H1 (cell line): ENCODE data around the gene IRF4.

ENCODE experiments used
- CHD2 ChIP-seq: IDR thresholded peaks from 2 replicates; pipeline ENCODE4 v1.6.1; 2012; ENCODE audit warnings: low read length, improper control_type of control experiment
- GABPA ChIP-seq: IDR thresholded peaks from 2 replicates; pipeline ENCODE4 v1.6.1; 2011; ENCODE audit warnings: mild to moderate bottlenecking, low read length, moderate library complexity, borderline replicate concordance; ENCODE audit not compliant: insufficient read depth
- POLR2A ChIP-seq, 2 experiments: IDR thresholded peaks; 1 replicate in 1 of 2; 2 replicates in 1 of 2; pipeline ENCODE4 v1.6.1; 2011; ENCODE audit warnings: low read depth in 2 of 2, low read length in 2 of 2, mild to moderate bottlenecking in 2 of 2; ENCODE audit errors: control extremely low read depth in 1 of 2
- RAD21 ChIP-seq, 2 experiments: IDR thresholded peaks in 1 of 2; conservative IDR thresholded peaks in 1 of 2; 2 replicates each; pipeline ENCODE4 v1.6.1; 2011; ENCODE audit warnings: low read depth in 2 of 2, low read length in 2 of 2, improper control_type of control experiment in 1 of 2, inconsistent platforms in 1 of 2, mild to moderate bottlenecking in 1 of 2, moderate library complexity in 1 of 2
- RFX5 ChIP-seq: IDR thresholded peaks from 2 replicates; pipeline ENCODE4 v1.6.1; 2011; ENCODE audit warnings: low read depth, low read length, improper control_type of control experiment, borderline replicate concordance
- TCF12 ChIP-seq: IDR thresholded peaks from 2 replicates; pipeline ENCODE4 v1.6.1; 2011; ENCODE audit warnings: low read depth, mild to moderate bottlenecking, low read length
- TEAD4 ChIP-seq: IDR thresholded peaks from 2 replicates; pipeline ENCODE4 v1.6.1; 2012; ENCODE audit warnings: low read depth, low read length, inconsistent platforms, mixed read lengths
- ZNF274 ChIP-seq: IDR thresholded peaks from 2 replicates; pipeline ENCODE4 v1.7.0; 2012; ENCODE audit warnings: low read length, borderline replicate concordance; ENCODE audit errors: extremely low read depth
- TF ChIP-seq, protein P1 (sequence below): IDR thresholded peaks from 2 replicates; pipeline ENCODE4 v1.6.1; 2011; ENCODE audit warnings: low read depth, mild to moderate bottlenecking, low read length; ENCODE audit not compliant: insufficient read depth
- TF ChIP-seq, protein P2 (sequence below), 3 experiments: IDR thresholded peaks; 1 replicate in 2 of 3; 2 replicates in 1 of 3; pipeline versions ENCODE4 v1.5.1 to v1.6.1; 2011; ENCODE audit warnings: low read length in 3 of 3, mild to moderate bottlenecking in 3 of 3, inconsistent platforms in 2 of 3, low read depth in 1 of 3, moderate library complexity in 1 of 3; ENCODE audit not compliant: insufficient read depth in 1 of 3; ENCODE audit errors: control extremely low read depth in 1 of 3
- TF ChIP-seq, protein P3 (sequence below): IDR thresholded peaks from 2 replicates; pipeline ENCODE4 v1.6.1; 2011; ENCODE audit warnings: low read length, improper control_type of control experiment

DNA sequence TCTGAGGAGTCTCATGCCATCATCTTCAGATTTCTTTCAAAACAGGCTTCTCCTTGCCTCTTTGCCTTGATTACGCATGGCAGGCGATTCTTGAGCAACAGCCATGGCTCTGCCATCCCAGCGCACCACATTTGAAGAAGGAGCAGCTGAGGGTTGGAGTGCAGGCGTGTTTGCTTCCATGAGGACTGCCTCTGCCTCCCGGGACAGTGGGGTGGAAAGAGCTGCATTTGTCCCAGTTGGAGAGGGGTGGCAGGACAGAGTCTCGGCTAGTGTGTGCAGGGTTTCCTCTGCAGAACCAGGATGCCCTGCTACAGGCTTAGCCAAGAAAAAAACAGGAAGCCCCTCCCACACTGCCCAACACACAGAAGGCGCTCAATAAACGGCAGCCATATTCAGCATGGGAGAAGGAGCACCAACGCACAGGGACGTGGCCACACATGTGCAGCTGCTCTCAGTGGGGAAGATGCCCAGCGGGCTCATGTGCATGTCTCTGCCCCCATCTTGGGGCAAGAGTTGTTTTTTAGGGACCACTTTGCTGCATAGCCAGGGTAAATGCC is 36.6 kb downstream of the IRF4 start:
- TF ChIP-seq RAD21 (IDR thresholded peaks at IDR 0.05 in 1 of 2, conservative IDR thresholded peaks at IDR 0.05 in 1 of 2; ENCODE audit: low read depth in 2 of 2, low read length in 2 of 2) = no peak
- TF ChIP-seq RFX5 = no peak
- TF ChIP-seq POLR2A (IDR thresholded peaks at IDR 0.05; ENCODE audit: control extremely low read depth in 1 of 2, low read depth in 2 of 2, low read length in 2 of 2) = no peak
- TF ChIP-seq CHD2 = no peak
- TF ChIP-seq, protein P1, sequence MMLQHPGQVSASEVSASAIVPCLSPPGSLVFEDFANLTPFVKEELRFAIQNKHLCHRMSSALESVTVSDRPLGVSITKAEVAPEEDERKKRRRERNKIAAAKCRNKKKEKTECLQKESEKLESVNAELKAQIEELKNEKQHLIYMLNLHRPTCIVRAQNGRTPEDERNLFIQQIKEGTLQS = no peak
- TF ChIP-seq, protein P2, sequence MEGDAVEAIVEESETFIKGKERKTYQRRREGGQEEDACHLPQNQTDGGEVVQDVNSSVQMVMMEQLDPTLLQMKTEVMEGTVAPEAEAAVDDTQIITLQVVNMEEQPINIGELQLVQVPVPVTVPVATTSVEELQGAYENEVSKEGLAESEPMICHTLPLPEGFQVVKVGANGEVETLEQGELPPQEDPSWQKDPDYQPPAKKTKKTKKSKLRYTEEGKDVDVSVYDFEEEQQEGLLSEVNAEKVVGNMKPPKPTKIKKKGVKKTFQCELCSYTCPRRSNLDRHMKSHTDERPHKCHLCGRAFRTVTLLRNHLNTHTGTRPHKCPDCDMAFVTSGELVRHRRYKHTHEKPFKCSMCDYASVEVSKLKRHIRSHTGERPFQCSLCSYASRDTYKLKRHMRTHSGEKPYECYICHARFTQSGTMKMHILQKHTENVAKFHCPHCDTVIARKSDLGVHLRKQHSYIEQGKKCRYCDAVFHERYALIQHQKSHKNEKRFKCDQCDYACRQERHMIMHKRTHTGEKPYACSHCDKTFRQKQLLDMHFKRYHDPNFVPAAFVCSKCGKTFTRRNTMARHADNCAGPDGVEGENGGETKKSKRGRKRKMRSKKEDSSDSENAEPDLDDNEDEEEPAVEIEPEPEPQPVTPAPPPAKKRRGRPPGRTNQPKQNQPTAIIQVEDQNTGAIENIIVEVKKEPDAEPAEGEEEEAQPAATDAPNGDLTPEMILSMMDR (IDR thresholded peaks at IDR 0.05; ENCODE audit: control extremely low read depth in 1 of 3, insufficient read depth in 1 of 3, low read depth in 1 of 3, low read length in 3 of 3) = no peak
- TF ChIP-seq, protein P3, sequence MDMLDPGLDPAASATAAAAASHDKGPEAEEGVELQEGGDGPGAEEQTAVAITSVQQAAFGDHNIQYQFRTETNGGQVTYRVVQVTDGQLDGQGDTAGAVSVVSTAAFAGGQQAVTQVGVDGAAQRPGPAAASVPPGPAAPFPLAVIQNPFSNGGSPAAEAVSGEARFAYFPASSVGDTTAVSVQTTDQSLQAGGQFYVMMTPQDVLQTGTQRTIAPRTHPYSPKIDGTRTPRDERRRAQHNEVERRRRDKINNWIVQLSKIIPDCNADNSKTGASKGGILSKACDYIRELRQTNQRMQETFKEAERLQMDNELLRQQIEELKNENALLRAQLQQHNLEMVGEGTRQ = no peak
- TF ChIP-seq TEAD4 = no peak
- no peak for TF ChIP-seq TCF12
- TF ChIP-seq GABPA = no peak
- TF ChIP-seq ZNF274 = no peak
